Ureter (tissue), 1 donor: ENCODE results near the gene FCGR1A. TPM values are rescaled to one million over a fixed set of nuclear protein-coding genes. Genes with fewer than 3 reads are reported as not detected.
"Not testable (repeated sequence)": the region's sequence is repeated elsewhere in the genome, so short reads cannot be mapped to it uniquely, and the experiment has no call there.

Experiments used
- DNase-seq: peaks from one replicate; pipeline ENCODE4 v3.0.0-alpha.2; 2020; ENCODE audit warnings: low spot score
- total RNA-seq: library from RNA; stranded (reverse); gene quantifications from one replicate; pipeline ENCODE4 v1.2.4, GENCODE V29; 2023
- donor health status: DM: yes; HTN: yes; CAD: no.

Gene FCGR1A
- total RNA-seq, 1 donor from 2014 or later = 2.9 TPM

DNA sequence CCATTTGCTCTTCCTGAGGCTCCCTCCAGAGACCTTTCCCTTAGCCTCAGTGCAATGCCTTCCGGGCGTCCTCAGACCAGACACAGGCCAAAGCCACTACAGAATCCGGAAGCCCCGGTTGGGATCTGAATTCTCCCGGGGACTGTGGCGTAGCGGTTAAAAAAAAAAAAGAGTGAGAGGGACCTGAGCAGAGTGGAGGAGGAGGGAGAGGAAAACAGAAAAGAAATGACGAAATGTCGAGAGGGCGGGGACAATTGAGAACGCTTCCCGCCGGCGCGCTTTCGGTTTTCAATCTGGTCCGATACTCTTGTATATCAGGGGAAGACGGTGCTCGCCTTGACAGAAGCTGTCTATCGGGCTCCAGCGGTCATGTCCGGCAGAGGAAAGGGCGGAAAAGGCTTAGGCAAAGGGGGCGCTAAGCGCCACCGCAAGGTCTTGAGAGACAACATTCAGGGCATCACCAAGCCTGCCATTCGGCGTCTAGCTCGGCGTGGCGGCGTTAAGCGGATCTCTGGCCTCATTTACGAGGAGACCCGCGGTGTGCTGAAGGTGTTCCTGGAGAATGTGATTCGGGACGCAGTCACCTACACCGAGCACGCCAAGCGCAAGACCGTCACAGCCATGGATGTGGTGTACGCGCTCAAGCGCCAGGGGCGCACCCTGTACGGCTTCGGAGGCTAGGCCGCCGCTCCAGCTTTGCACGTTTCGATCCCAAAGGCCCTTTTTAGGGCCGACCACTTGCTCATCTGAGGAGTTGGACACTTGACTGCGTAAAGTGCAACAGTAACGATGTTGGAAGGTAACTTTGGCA, 50.0 kb downstream of the FCGR1A start:
- not testable (repeated sequence) for DNase-seq

DNA sequence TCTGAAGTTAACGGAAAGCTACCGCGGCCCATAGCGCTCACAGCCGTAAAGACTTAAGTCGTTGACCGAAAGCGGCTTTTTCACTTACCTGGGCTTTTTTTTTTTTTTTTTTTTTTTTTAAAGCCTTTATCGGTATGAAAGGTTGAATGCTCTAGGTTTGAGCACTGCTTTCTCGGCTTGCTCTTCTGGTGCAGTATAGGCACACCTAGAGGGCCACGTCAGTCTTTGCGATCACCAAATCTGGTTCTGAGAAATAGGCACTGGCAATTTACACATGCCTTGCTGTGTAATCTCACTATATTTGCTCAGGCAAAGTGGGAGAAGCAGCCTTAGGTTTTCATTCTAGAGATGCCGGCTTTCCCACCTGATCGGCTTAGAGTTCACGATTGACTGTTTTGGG, 50.6 kb downstream of the FCGR1A start:
- DNase-seq = not testable (repeated sequence)

DNA sequence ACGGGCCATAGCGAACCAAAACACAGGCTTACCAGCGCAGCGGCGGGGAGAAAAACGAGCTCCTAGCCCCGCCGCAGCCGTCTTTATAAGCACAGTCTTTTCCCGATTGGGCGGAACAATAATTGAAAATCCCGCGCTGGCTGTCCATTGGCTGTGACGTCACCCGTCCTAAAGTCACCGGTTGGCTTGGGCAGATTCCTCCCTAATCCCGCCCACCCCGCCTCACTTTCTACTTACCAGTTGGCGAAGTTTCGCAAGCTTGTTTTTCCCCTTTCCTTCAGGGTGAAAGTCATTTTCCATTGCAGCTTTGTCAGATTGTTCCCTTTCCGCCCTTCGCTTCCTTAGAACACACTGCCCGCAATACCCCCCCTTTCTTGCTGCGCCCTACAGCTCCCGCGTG, 58.7 kb downstream of the FCGR1A start:
- not testable (repeated sequence) for DNase-seq

Other genes with a start within 250 kb of the FCGR1A start
- gene PPIAL4C, start 198.8 kb upstream of the FCGR1A start, total RNA-seq = 1.3 TPM
- 16.4 TPM for gene BOLA1, start 116.9 kb downstream of the FCGR1A start, total RNA-seq
- gene SV2A, start 135.2 kb downstream of the FCGR1A start, total RNA-seq = 5.5 TPM
- 54.2 TPM for gene SF3B4, start 145.1 kb downstream of the FCGR1A start, total RNA-seq
- gene MTMR11, start 154.2 kb downstream of the FCGR1A start, total RNA-seq = 14.6 TPM
- gene OTUD7B, start 228.0 kb downstream of the FCGR1A start, total RNA-seq = 34.3 TPM